HEK293T (cell line): ENCODE results near the gene SELENOM.

Experiments
- CTCF ChIA-PET: fragments of 350-600 bp; formaldehyde crosslinking; extraction: SDS; loops from one replicate; lab custom pipeline; 2021; ENCODE audit warnings: antibody characterized with exemption, inconsistent platforms; lab: Yijun Ruan, JAX
- POLR2A ChIA-PET: fragments of 350-600 bp; formaldehyde crosslinking; extraction: SDS; loops from one replicate; lab custom pipeline; 2020; ENCODE audit warnings: antibody characterized with exemption, inconsistent platforms; lab: Yijun Ruan, JAX
- DNase-seq: peaks from one replicate; pipeline ENCODE4 v3.0.0; 2012; ENCODE audit warnings: mixed read lengths; ENCODE audit errors: extremely low spot score
- ARNT ChIP-seq: fragments of 450-650 bp; IDR thresholded peaks from 2 replicates; pipeline ENCODE4 v1.6.1; 2017; ENCODE audit warnings: mild to moderate bottlenecking
- BHLHE40 ChIP-seq: fragments of 450-650 bp; IDR thresholded peaks from 2 replicates; pipeline ENCODE4 v1.6.1; 2016; ENCODE audit warnings: mild to moderate bottlenecking, moderate library complexity, borderline replicate concordance
- CTBP1 ChIP-seq: fragments of 450-650 bp; IDR thresholded peaks from 2 replicates; pipeline ENCODE4 v1.6.1; 2016; ENCODE audit warnings: borderline replicate concordance
- ELF4 ChIP-seq: fragments of 450-650 bp; IDR thresholded peaks from 2 replicates; pipeline ENCODE4 v1.6.1; 2017; ENCODE audit warnings: antibody characterized with exemption
- FOXA1 ChIP-seq: fragments of 450-650 bp; IDR thresholded peaks from 2 replicates; pipeline ENCODE4 v1.6.1; 2016; ENCODE audit warnings: mild to moderate bottlenecking
- FOXK2 ChIP-seq: fragments of 450-650 bp; IDR thresholded peaks from 2 replicates; pipeline ENCODE4 v1.6.1; 2016; ENCODE audit warnings: mild to moderate bottlenecking
- FOXM1 ChIP-seq: fragments of 450-650 bp; IDR thresholded peaks from 2 replicates; pipeline ENCODE4 v1.6.1; 2017; ENCODE audit warnings: mild to moderate bottlenecking, borderline replicate concordance
- HDGF ChIP-seq: fragments of 450-650 bp; IDR thresholded peaks from 2 replicates; pipeline ENCODE4 v1.6.1; 2017; ENCODE audit warnings: antibody characterized with exemption, borderline replicate concordance
- L3MBTL2 ChIP-seq: fragments of 450-650 bp; conservative IDR thresholded peaks from 2 replicates; pipeline ENCODE4 v1.6.1; 2016; ENCODE audit warnings: mild to moderate bottlenecking
- LEF1 ChIP-seq: fragments of 450-650 bp; IDR thresholded peaks from 2 replicates; pipeline ENCODE4 v1.6.1; 2017; ENCODE audit warnings: mild to moderate bottlenecking, borderline replicate concordance
- NFRKB ChIP-seq: fragments of 450-650 bp; IDR thresholded peaks from 2 replicates; pipeline ENCODE4 v1.6.1; 2016; ENCODE audit warnings: mild to moderate bottlenecking, moderate library complexity
- PKNOX1 ChIP-seq: fragments of 450-650 bp; IDR thresholded peaks from 2 replicates; pipeline ENCODE4 v1.6.1; 2016
- SP1 ChIP-seq: fragments of 450-650 bp; IDR thresholded peaks from 2 replicates; pipeline ENCODE4 v1.6.1; 2017
- SUZ12 ChIP-seq: fragments of 450-650 bp; IDR thresholded peaks from 2 replicates; pipeline ENCODE4 v1.6.1; 2016; ENCODE audit warnings: mild to moderate bottlenecking
- TARDBP ChIP-seq: fragments of 450-650 bp; IDR thresholded peaks from 2 replicates; pipeline ENCODE4 v1.6.1; 2016
- ZNF384 ChIP-seq: fragments of 450-650 bp; IDR thresholded peaks from 2 replicates; pipeline ENCODE4 v1.6.1; 2016

Gene SELENOM

GRCh38 chr22:31130873-31131272, 23.5 kb upstream of the SELENOM start:
- CTCF ChIA-PET, result no interaction called here
- POLR2A ChIA-PET, result interaction anchor here (1.0 kb wide), 1 partner anchor 28 kb away, joined by 3 read pairs; no protein-coding TSS in a partner anchor
- DNase-seq, result no peak
- TF ChIP-seq L3MBTL2 (no peak), FOXK2 (no peak), HDGF (no peak), LEF1 (no peak), FOXM1 (no peak), TARDBP (no peak)

- TF ChIP-seq SP1, result no peak
- TF ChIP-seq HDGF, result no peak
- TF ChIP-seq FOXM1, result no peak
- TF ChIP-seq PKNOX1, result no peak
- TF ChIP-seq SUZ12, result no peak
- TF ChIP-seq FOXA1, result no peak
- no peak for TF ChIP-seq ZNF384
- no peak for TF ChIP-seq TARDBP
- TF ChIP-seq ELF4, result no peak
- TF ChIP-seq BHLHE40, result no peak
- TF ChIP-seq CTBP1, result no peak
- TF ChIP-seq FOXK2, result no peak
- no peak for TF ChIP-seq L3MBTL2
- TF ChIP-seq NFRKB, result no peak
- no peak for TF ChIP-seq LEF1
- no peak for TF ChIP-seq ARNT
- no peak for DNase-seq
- ChIA-PET POLR2A (interaction anchor here (1.1 to 1.3 kb wide), 2 partner anchors 11 to 12 kb away, joined by 3 read pairs; partner anchors contain the start of gene PLA2G3), CTCF (interaction anchor here (0.5 kb wide), 1 partner anchor 209 kb away, joined by 4 read pairs; no protein-coding TSS in a partner anchor)
Measured at GRCh38 chr22:31128156-31128555, 20.8 kb upstream of the SELENOM start.

- POLR2A ChIA-PET, result interaction anchor here (1.1 to 1.3 kb wide), 2 partner anchors 12 to 13 kb away, joined by 3 read pairs; partner anchors contain the start of gene PLA2G3
- CTCF ChIA-PET, result interaction anchor here (0.8 kb wide), 1 partner anchor 19 kb away, joined by 4 read pairs; no protein-coding TSS in a partner anchor
- no peak for DNase-seq
- TF ChIP-seq LEF1 (no peak), L3MBTL2 (no peak), BHLHE40 (no peak), ARNT (no peak), TARDBP (no peak), NFRKB (no peak), HDGF (no peak), FOXM1 (no peak), ELF4 (no peak), ZNF384 (no peak), PKNOX1 (no peak), SP1 (no peak), SUZ12 (no peak)
Measured at GRCh38 chr22:31127181-31127772, 19.9 kb upstream of the SELENOM start.

GRCh38 chr22:31126869-31127175, 19.5 kb upstream of the SELENOM start:
- no peak for TF ChIP-seq FOXM1
- no peak for TF ChIP-seq TARDBP
- TF ChIP-seq FOXK2, result no peak
- no peak for TF ChIP-seq SUZ12
- TF ChIP-seq PKNOX1, result no peak
- no peak for TF ChIP-seq BHLHE40
- TF ChIP-seq HDGF, result no peak
- no peak for TF ChIP-seq ELF4
- ChIA-PET POLR2A (no interaction called here), CTCF (no interaction called here)
- DNase-seq, result no peak

GRCh38 chr22:31126128-31126868, 18.9 kb upstream of the SELENOM start:
- TF ChIP-seq ARNT, result no peak
- no peak for TF ChIP-seq FOXK2
- no peak for TF ChIP-seq L3MBTL2
- TF ChIP-seq PKNOX1, result no peak
- POLR2A ChIA-PET, result no interaction called here
- no peak for DNase-seq
- CTCF ChIA-PET, result no interaction called here
